Transverse colon (tissue), 3 donors: Measurements from ENCODE around the gene CHSY3.

Experiments
- CTCF ChIP-seq, 5 experiments: fragments of 200-600 bp in 3 of 5; fragments of 450-650 bp in 2 of 5; sonication (generic) in 3 of 5; IDR thresholded peaks; 1 replicate in 2 of 5; 2 replicates in 3 of 5; pipeline ENCODE4 v1.5.1; 2016 to 2017; ENCODE audit warnings: antibody characterized with exemption in 5 of 5, inconsistent platforms in 3 of 5, mild to moderate bottlenecking in 2 of 5, moderate library complexity in 1 of 5
- POLR2A ChIP-seq: fragments of 450-650 bp; IDR thresholded peaks from one replicate; pipeline ENCODE4 v1.6.1; 2016; ENCODE audit warnings: antibody characterized with exemption, mild to moderate bottlenecking, moderate library complexity

- no peak for TF ChIP-seq POLR2A
- no peak for TF ChIP-seq CTCF (IDR thresholded peaks at IDR 0.05)
Observed at GRCh38 chr5:130032807-130033206, 128.5 kb downstream of the CHSY3 start.
